Spleen (tissue), 7 donors: ENCODE results near the gene RSAD1.

Experiments used
- CTCF ChIP-seq, 11 experiments: fragments of 200-600 bp in 7 of 11; fragments of 450-650 bp in 4 of 11; sonication (generic) in 4 of 11; IDR thresholded peaks in 8 of 11; conservative IDR thresholded peaks in 3 of 11; 1 replicate in 7 of 11; 2 replicates in 4 of 11; pipeline versions ENCODE4 v1.4.0 to v1.8.0; 2016 to 2021; ENCODE audit warnings: antibody characterized with exemption in 11 of 11, inconsistent platforms in 4 of 11, mild to moderate bottlenecking in 1 of 11
- POLR2A ChIP-seq, 3 donors: fragments of 450-650 bp; IDR thresholded peaks; one replicate each; pipeline ENCODE4 v1.5.1; 2017; ENCODE audit warnings: antibody characterized with exemption in 3 of 3, mild to moderate bottlenecking in 1 of 3
- donor health status: DM: no; HTN: no; CAD: no; lungs with moderate emphysema.
- donor health status: DM: no; HTN: no; CAD: no.
- donor health status: DM: no; HTN: no; CAD: no.

- no peak for TF ChIP-seq CTCF (IDR thresholded peaks at IDR 0.05 in 8 of 11, conservative IDR thresholded peaks at IDR 0.05 in 3 of 11)
- no peak for TF ChIP-seq POLR2A (IDR thresholded peaks at IDR 0.05)
These were observed 40.6 kb downstream of the RSAD1 start for GRCh38 chr17:50519141-50519834.
